ENCODE results near the gene PIK3AP1.

Gene PIK3AP1

GRCh38 chr10:96636551-96636950 lies 83.8 kb downstream of the PIK3AP1 start:
- no peak for DNase-seq (ENCODE audit: low read depth)
- no peak for TF ChIP-seq CTCF (IDR thresholded peaks at IDR 0.05; ENCODE audit: control insufficient read depth, insufficient read depth, low read depth, low read length, missing control alignments)
- H3K4me3 ChIP-seq (ENCODE audit: control insufficient read depth, low read depth, low read length): no peak overlapping the region

- TF ChIP-seq CTCF (IDR thresholded peaks at IDR 0.05; ENCODE audit: control insufficient read depth, insufficient read depth, low read depth, low read length, missing control alignments): no peak
- no peak for DNase-seq (ENCODE audit: low read depth)
These were observed 87.2 kb downstream of the PIK3AP1 start for GRCh38 chr10:96632974-96633710.

GRCh38 chr10:96627292-96627691 lies 93.0 kb downstream of the PIK3AP1 start:
- no peak overlapping the region for H3K4me3 ChIP-seq (ENCODE audit: control insufficient read depth, low read depth, low read length)
- no peak for TF ChIP-seq CTCF (IDR thresholded peaks at IDR 0.05; ENCODE audit: control insufficient read depth, insufficient read depth, low read depth, low read length, missing control alignments)
- no peak for DNase-seq (ENCODE audit: low read depth)

More at GRCh38 chr10:96632974-96633710, 87.2 kb downstream of the PIK3AP1 start:
- H3K4me3 ChIP-seq (ENCODE audit: control insufficient read depth, low read depth, low read length): no peak overlapping the region

GRCh38 chr10:96626795-96627194 lies 93.5 kb downstream of the PIK3AP1 start:
- no peak for DNase-seq (ENCODE audit: low read depth)
- no peak overlapping the region for H3K4me3 ChIP-seq (ENCODE audit: control insufficient read depth, low read depth, low read length)
- no peak for TF ChIP-seq CTCF (IDR thresholded peaks at IDR 0.05; ENCODE audit: control insufficient read depth, insufficient read depth, low read depth, low read length, missing control alignments)

- no peak for DNase-seq (ENCODE audit: low read depth)
- no peak overlapping the region for H3K4me3 ChIP-seq (ENCODE audit: control insufficient read depth, low read depth, low read length)
- TF ChIP-seq CTCF (IDR thresholded peaks at IDR 0.05; ENCODE audit: control insufficient read depth, insufficient read depth, low read depth, low read length, missing control alignments): no peak
These were observed 95.1 kb downstream of the PIK3AP1 start for GRCh38 chr10:96625173-96625572.

- TF ChIP-seq CTCF (IDR thresholded peaks at IDR 0.05; ENCODE audit: control insufficient read depth, insufficient read depth, low read depth, low read length, missing control alignments): no peak
- H3K4me3 ChIP-seq (ENCODE audit: control insufficient read depth, low read depth, low read length): no peak overlapping the region
- DNase-seq (ENCODE audit: low read depth): no peak
These were observed 98.1 kb downstream of the PIK3AP1 start for GRCh38 chr10:96622013-96622787.
